ENCODE data around the gene OCA2.

DNA sequence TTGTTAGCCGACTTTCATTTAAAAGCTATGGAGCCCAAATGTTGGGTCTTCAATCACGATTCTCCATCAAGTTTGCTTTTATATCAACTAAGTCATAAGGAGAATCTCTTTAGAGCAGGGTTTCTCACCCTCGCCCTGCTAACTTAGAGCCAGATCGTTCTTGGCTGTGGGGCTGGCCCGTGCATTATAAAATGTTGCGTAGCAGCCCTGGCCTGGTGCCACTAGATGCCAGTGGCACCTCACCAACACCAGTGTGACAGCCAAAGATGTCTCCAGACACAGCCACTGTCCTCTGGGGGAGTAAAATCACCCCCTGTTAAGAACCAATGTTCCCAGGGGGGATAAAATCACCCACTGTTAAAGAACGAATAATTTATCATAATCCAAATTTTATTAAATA lies 226.1 kb downstream of the OCA2 start:
- TF ChIP-seq, protein P1, sequence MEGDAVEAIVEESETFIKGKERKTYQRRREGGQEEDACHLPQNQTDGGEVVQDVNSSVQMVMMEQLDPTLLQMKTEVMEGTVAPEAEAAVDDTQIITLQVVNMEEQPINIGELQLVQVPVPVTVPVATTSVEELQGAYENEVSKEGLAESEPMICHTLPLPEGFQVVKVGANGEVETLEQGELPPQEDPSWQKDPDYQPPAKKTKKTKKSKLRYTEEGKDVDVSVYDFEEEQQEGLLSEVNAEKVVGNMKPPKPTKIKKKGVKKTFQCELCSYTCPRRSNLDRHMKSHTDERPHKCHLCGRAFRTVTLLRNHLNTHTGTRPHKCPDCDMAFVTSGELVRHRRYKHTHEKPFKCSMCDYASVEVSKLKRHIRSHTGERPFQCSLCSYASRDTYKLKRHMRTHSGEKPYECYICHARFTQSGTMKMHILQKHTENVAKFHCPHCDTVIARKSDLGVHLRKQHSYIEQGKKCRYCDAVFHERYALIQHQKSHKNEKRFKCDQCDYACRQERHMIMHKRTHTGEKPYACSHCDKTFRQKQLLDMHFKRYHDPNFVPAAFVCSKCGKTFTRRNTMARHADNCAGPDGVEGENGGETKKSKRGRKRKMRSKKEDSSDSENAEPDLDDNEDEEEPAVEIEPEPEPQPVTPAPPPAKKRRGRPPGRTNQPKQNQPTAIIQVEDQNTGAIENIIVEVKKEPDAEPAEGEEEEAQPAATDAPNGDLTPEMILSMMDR (IDR thresholded peaks at IDR 0.05), result no peak
- no peak for TF ChIP-seq POLR2A (IDR thresholded peaks at IDR 0.05)
